ENCODE data around the gene CCDC144A. TPM values are rescaled to one million over a fixed set of nuclear protein-coding genes. Genes with fewer than 3 reads are reported as not detected.
A peak's percentile ranks its signal among the peaks of the same experiment; 100 is the strongest.
"Not testable (repeated sequence)": the region's sequence is repeated elsewhere in the genome, so short reads cannot be mapped to it uniquely, and the experiment has no call there.

Gene CCDC144A
- total and polyA plus RNA-seq, 10 donors, result 0.09 to 14.3 (median 2.2) TPM

DNA sequence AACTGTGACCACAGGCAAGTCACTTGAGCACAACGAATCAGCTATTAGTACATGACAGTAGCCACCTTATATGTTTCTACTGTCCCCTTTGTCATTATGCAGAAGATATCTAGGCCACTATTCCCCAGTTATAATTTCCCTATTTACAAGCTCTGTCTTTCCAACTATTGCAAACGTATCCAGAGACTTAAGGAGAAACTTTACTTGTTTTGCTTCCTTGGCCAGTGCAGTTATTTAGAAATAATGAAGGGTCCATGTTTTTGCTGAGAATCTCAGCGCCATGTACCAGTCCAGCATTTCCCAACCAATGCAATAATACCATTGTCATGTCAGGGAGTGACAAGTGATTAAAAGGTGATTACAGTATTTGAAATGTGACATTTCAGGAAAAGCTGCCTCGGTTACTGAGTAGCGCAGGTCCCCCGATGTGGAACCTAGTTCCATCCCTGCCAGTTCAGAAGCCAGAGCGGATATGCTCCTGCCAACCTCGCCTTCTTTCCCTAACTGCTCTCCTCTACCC, 37.1 kb upstream of the CCDC144A start:
- peak overlapping the region; percentile 60 to 90 (median 76) for H3K4me3 ChIP-seq
- peak overlapping the region; percentile 86 to 91 (median 88) for H3K27ac ChIP-seq
- no peaks in the 10 kb centered on the region for H3K9me3 ChIP-seq
- WGBS, 5 donors, result 14 to 23% (median 19%) methylated on average over 7 to 8 of the region's 8 CpGs
- no peaks in the 10 kb centered on the region for H3K27me3 ChIP-seq (replicated peaks in 1 of 7)
- intact Hi-C loops (cut with DNase I; ENCODE audit: low total_unique reads), result no loop called here
- no peak for DNase-seq
- peaks cover 0 to 19% (median 2%) of the 10 kb centered on the region in 6 donors for H3K36me3 ChIP-seq
- H3K4me1 ChIP-seq, result peaks cover 10 to 29% (median 20%) of the 10 kb centered on the region in 6 donors
- no peak for TF ChIP-seq POLR2A (IDR thresholded peaks at IDR 0.05)
- TF ChIP-seq, protein P1, sequence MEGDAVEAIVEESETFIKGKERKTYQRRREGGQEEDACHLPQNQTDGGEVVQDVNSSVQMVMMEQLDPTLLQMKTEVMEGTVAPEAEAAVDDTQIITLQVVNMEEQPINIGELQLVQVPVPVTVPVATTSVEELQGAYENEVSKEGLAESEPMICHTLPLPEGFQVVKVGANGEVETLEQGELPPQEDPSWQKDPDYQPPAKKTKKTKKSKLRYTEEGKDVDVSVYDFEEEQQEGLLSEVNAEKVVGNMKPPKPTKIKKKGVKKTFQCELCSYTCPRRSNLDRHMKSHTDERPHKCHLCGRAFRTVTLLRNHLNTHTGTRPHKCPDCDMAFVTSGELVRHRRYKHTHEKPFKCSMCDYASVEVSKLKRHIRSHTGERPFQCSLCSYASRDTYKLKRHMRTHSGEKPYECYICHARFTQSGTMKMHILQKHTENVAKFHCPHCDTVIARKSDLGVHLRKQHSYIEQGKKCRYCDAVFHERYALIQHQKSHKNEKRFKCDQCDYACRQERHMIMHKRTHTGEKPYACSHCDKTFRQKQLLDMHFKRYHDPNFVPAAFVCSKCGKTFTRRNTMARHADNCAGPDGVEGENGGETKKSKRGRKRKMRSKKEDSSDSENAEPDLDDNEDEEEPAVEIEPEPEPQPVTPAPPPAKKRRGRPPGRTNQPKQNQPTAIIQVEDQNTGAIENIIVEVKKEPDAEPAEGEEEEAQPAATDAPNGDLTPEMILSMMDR (IDR thresholded peaks at IDR 0.05 in 8 of 11, conservative IDR thresholded peaks at IDR 0.05 in 3 of 11), result no peak

DNA sequence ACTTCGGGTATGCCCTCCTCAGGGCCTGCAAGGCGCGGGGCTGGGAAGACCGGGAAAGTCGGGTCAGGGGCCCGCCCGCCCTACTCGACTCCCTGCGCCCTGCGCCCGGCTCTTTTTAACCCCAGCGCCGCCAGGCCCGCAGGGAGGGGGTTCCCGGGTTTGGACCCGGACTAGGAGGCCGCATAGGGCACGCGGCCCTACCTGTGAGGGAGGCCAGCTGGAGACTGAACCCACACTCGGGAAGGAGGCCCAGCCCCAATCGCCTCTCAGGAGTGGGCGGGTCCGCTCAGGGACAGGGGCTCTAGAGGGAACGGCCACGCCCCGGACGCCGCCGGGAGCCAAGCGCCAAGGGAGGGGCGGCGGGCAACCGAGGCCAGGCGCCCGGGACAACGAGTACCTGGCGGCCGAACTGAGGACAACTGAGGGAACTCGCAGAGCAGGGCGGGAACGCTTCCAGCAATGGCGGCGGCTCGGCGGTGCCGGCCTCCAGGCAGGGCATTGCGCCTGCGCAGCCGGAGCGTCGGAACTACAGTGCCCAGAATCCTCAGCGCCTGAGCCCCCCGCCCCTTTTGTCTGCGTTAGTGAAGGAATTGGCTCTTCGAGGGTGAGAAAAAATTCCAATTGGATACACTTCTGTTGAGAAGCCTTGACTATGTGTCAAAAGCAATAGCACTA, 36.5 kb upstream of the CCDC144A start, which contains the start of gene ZNF624:
TSS of gene ZNF624 (minus strand) at position 484 of the 675 bp plus-strand sequence.
- intact Hi-C loops (cut with DNase I; ENCODE audit: low total_unique reads), result no loop called here
- H3K4me3 ChIP-seq, result peak within 1 kb of the TSS; percentile 60 to 90 (median 76)
- no peaks in the 10 kb centered on the region for H3K9me3 ChIP-seq
- TF ChIP-seq POLR2A (IDR thresholded peaks at IDR 0.05), result no peak
- peak; percentile 92 to 94 (median 93) for TF ChIP-seq POLR2AphosphoS5 (IDR thresholded peaks at IDR 0.05)
- TF ChIP-seq, protein P1 (IDR thresholded peaks at IDR 0.05 in 8 of 11, conservative IDR thresholded peaks at IDR 0.05 in 3 of 11), result peak in 3 of 11 experiments; percentile 14 to 30 (median 26)
- H3K27ac ChIP-seq, result peak within 1 kb of the TSS; percentile 86 to 91 (median 88)
- peaks cover 0 to 6% (median 0%) of the 10 kb centered on the region in 7 donors for H3K27me3 ChIP-seq (replicated peaks in 1 of 7)
- peak; percentile 95 for DNase-seq
- peaks cover 0 to 13% (median 0%) of the 10 kb centered on the region in 6 donors for H3K36me3 ChIP-seq
- WGBS, 5 donors, result 0 to 1% (median 0%) methylated on average over 16 to 55 of the region's 55 CpGs
- H3K4me1 ChIP-seq, result peaks cover 10 to 29% (median 20%) of the 10 kb centered on the region in 6 donors

DNA sequence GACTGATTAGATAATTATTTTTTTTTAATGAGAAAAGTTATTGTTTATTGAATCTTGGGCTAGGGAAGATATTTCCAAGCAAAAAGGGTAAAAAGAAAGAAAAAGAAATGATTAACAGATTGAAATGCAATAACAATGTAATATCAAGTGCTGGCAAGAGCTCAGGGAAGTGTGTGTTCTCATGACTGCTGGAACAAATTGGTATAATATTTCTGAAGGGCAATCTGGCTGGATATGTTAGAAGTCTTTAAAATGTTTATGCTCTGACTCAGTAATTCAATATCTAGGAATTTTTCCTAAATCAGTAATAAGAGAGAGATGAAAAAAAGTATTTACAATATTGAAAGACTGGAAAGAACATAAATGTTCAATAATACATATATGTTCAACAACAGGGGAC, 28.8 kb upstream of the CCDC144A start:
- peaks cover 0 to 4% (median 0%) of the 10 kb centered on the region in 8 donors for H3K9me3 ChIP-seq
- no peaks in the 10 kb centered on the region for H3K36me3 ChIP-seq
- peaks cover 0 to 7% (median 0%) of the 10 kb centered on the region in 7 donors for H3K27me3 ChIP-seq (replicated peaks in 1 of 7)
- H3K4me3 ChIP-seq, result no peak overlapping the region
- TF ChIP-seq POLR2A (IDR thresholded peaks at IDR 0.05) (no peak), POLR2AphosphoS5 (IDR thresholded peaks at IDR 0.05) (no peak)
- TF ChIP-seq, protein P1 (IDR thresholded peaks at IDR 0.05 in 8 of 11, conservative IDR thresholded peaks at IDR 0.05 in 3 of 11), result no peak
- no peaks in the 10 kb centered on the region for H3K4me1 ChIP-seq
- H3K27ac ChIP-seq, result no peak overlapping the region
- intact Hi-C loops (cut with DNase I; ENCODE audit: low total_unique reads), result no loop called here
- DNase-seq, result no peak

DNA sequence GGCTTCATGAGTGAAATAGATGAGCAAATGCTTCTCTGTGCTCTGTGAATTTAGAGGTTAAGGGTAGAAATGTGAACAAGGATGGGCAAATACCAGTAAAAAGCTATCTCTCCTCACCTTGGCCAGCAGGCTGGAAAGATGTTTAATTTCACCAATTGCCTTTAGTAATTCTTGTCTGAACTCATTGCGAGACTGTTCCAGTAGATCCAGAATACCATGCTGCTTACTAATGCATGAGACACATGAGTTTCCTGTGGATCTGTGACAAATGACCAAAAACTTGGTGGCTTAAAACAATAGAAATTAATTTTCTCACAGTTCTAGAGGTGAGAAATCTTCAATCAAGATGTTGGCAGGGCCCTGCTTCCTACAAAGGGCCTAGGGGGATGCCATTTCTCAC, 27.1 kb upstream of the CCDC144A start:
- TF ChIP-seq, protein P1 (IDR thresholded peaks at IDR 0.05 in 8 of 11, conservative IDR thresholded peaks at IDR 0.05 in 3 of 11), result no peak
- TF ChIP-seq POLR2AphosphoS5 (IDR thresholded peaks at IDR 0.05), result no peak
- TF ChIP-seq POLR2A (IDR thresholded peaks at IDR 0.05), result no peak
- no peak overlapping the region for H3K27ac ChIP-seq
- H3K4me1 ChIP-seq, result peaks cover 0 to 11% (median 3%) of the 10 kb centered on the region in 6 donors
- peaks cover 0 to 4% (median 0%) of the 10 kb centered on the region in 8 donors for H3K9me3 ChIP-seq
- DNase-seq, result no peak
- no peak overlapping the region for H3K4me3 ChIP-seq
- H3K36me3 ChIP-seq, result no peaks in the 10 kb centered on the region
- 89 to 100% (median 95%) methylated on average over 1 of the region's 1 CpG for WGBS, 5 donors
- peaks cover 0 to 21% (median 9%) of the 10 kb centered on the region in 7 donors for H3K27me3 ChIP-seq (replicated peaks in 1 of 7)
- intact Hi-C loops (cut with DNase I; ENCODE audit: low total_unique reads), result no loop called here

DNA sequence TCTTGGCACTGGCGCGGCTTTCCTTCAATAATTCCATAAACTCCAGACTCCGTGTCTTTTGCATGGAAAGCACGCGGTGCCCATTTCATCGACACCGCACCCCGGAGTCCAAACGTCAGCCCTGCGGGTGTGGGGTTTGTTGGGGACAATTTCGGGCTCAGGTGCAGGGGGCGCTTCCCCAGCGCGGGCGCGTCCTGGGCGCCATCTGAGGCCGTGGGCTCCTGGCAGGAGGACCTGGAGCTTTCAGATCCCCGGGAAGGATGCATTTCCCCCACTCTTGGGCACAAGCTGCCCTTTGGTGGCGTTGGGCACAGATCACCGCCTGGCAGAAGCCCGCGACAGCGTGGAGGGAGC, 23.5 kb upstream of the CCDC144A start:
- DNase-seq; H3K9me3 ChIP-seq; H3K36me3 ChIP-seq; intact Hi-C loops (cut with DNase I; ENCODE audit: low total_unique reads); H3K27ac ChIP-seq: not testable (repeated sequence)
- Histone ChIP-seq H3K27me3 (replicated peaks in 1 of 7) (peaks cover 0 to 54% (median 20%) of the 10 kb centered on the region in 7 donors), H3K4me3 (peak overlapping the region in 6 of 8 donors; percentile 19 to 59 (median 24)), H3K4me1 (peaks cover 0 to 11% (median 3%) of the 10 kb centered on the region in 6 donors)
- 39 to 52% (median 47%) methylated on average over 14 to 24 of the region's 24 CpGs for WGBS, 5 donors

DNA sequence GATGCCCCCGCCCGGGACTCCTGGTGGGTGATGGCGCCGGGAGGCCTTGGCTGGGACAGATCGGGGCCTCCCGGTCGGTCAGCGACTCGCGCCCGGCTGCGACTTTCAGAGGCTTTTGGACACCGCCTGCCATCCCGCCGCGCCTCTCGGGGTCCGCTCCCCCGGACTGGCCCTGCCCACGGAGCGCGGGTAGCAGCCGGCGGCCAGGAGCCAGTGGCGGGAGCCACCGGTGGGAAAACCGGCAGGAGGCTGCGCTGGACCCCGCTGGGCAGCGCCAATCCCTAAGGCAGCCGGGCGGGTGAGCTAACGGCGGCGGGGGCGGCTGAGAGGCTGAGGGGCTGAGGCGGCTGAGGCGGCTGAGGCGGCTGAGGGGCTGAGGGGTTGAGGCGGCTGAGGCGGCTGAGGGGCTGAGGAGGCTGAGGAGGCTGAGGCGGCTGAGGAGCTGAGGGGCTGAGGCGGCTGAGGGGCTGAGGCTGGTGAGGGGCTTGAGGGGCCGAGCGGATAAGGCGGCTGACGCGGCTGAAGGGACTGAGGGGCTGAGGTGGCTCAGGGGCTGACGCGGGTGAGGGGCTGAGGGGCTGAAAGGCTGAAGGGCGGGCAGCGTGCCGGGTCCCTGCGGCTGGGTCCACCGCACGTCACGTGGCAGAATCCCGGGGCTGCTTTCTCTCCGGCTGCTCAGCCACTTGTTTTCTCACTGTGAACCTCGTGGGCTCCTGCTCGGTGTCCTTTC, 23.0 kb upstream of the CCDC144A start:
- H3K4me3 ChIP-seq, result peak overlapping the region in 6 of 8 donors; percentile 19 to 59 (median 24)
- DNase-seq; H3K27ac ChIP-seq; intact Hi-C loops (cut with DNase I; ENCODE audit: low total_unique reads); H3K9me3 ChIP-seq; H3K36me3 ChIP-seq: not testable (repeated sequence)
- H3K4me1 ChIP-seq, result peaks cover 0 to 11% (median 3%) of the 10 kb centered on the region in 6 donors
- peaks cover 0 to 54% (median 20%) of the 10 kb centered on the region in 7 donors for H3K27me3 ChIP-seq (replicated peaks in 1 of 7)
- 3 to 9% (median 3%) methylated on average over 53 to 61 of the region's 61 CpGs for WGBS, 5 donors
